ENCODE measurements around the gene KRTAP5-1.
"Not testable (repeated sequence)": the region's sequence is repeated elsewhere in the genome, so short reads cannot be mapped to it uniquely, and the experiment has no call there.

The KRTAP5-1 gene

DNA sequence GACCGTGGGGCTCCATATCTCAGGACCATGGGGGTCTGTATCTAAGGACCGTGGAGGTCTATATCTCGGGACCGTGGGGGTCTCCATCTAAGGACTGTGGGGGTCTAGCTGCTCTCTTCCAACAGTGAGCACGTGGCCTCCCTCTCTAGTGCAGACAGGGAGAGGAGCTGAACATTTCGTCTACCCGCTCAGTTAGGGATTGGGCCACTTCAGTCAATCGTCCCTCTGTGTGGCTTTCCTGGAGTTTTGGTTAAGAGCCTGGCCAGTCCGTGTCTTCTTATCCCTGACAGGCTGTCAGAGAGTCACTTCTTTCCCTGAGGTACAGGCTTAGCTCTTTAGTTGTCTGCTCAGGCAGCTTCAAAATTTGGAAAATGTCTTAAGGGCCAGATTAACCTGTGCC is 3.1 kb downstream of the KRTAP5-1 start:
- in situ Hi-C loops (cut with HindIII; ENCODE audit: low pct_ligation_motif_present, low sequenced_read_pairs) = no loop called here
- TF ChIP-seq, protein P1, sequence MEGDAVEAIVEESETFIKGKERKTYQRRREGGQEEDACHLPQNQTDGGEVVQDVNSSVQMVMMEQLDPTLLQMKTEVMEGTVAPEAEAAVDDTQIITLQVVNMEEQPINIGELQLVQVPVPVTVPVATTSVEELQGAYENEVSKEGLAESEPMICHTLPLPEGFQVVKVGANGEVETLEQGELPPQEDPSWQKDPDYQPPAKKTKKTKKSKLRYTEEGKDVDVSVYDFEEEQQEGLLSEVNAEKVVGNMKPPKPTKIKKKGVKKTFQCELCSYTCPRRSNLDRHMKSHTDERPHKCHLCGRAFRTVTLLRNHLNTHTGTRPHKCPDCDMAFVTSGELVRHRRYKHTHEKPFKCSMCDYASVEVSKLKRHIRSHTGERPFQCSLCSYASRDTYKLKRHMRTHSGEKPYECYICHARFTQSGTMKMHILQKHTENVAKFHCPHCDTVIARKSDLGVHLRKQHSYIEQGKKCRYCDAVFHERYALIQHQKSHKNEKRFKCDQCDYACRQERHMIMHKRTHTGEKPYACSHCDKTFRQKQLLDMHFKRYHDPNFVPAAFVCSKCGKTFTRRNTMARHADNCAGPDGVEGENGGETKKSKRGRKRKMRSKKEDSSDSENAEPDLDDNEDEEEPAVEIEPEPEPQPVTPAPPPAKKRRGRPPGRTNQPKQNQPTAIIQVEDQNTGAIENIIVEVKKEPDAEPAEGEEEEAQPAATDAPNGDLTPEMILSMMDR (IDR thresholded peaks at IDR 0.05; ENCODE audit: low read depth, low read length, missing control alignments) = no peak

DNA sequence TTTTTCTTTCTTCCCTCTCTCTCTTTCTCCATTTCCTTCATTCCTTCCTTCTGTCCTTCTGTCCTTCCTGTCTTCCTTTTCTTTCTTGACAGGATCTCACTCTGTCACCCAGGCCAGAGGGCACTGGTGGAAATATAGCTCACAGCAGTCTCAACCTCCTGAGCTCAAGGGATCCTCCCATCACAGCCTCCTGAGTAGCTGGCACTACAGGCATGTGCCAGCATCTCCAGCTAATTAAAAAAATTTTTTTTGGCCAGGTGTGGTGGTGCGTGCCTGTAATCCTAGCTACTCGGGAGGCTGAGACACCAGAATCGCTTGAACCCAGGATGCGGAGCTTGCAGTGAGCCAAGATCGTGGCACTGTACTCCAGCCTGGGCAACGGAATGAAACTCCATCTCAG is 8.3 kb downstream of the KRTAP5-1 start:
- H3K27me3 ChIP-seq (replicated peaks) = peaks cover 14% of the 10 kb centered on the region
- in situ Hi-C loops (cut with HindIII; ENCODE audit: low pct_ligation_motif_present, low sequenced_read_pairs) = no loop called here
- TF ChIP-seq, protein P1 (IDR thresholded peaks at IDR 0.05; ENCODE audit: low read depth, low read length, missing control alignments) = no peak
- H3K27ac ChIP-seq = no peak overlapping the region
- H3K36me3 ChIP-seq (replicated peaks) = no peaks in the 10 kb centered on the region
- no peak overlapping the region for H3K4me3 ChIP-seq (ENCODE audit: low read depth, low read length)
- no peak for DNase-seq

More for the DNA sequence above, 3.1 kb downstream of the KRTAP5-1 start:
- no peak for DNase-seq
- Histone ChIP-seq H3K4me3 (ENCODE audit: low read depth, low read length) (no peak overlapping the region), H3K36me3 (replicated peaks) (no peaks in the 10 kb centered on the region), H3K27ac (no peak overlapping the region), H3K27me3 (replicated peaks) (no peaks in the 10 kb centered on the region)

DNA sequence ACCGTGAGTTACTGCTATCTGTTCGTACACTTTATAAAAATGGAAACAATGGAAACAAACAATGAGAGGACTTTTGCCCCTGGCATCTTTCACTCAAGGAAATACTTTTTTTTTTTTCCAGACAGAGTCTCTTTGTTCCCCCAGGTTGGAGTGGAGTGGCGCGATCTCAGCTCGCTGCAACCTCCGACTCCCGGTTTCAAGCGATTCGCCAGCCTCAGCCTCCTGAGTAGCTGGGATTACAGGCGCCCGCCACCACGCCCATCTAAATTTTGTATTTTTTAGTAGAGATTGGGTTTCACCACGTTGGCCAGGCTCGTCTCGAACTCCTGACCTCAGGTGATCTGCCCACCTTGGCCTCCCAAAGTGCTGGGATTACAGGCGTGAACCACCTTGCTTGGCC is 9.3 kb downstream of the KRTAP5-1 start:
- in situ Hi-C loops (cut with HindIII; ENCODE audit: low pct_ligation_motif_present, low sequenced_read_pairs) = not testable (repeated sequence)

DNA sequence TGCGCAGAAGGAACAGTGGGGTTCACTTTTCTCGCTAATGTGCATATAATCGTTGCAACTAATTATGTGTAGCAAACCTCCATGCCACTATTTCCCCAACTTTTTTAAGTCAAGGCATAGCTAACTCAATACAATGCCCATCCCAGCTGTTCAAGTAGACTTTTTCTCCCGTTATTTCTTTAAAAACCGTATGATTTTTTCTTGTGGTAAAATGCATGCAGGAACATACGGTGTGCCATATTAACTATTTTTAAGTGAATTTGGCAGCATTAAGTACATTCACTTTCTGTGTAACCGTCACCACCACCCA is 10.2 kb downstream of the KRTAP5-1 start:
- no peak overlapping the region for H3K4me3 ChIP-seq (ENCODE audit: low read depth, low read length)
- in situ Hi-C loops (cut with HindIII; ENCODE audit: low pct_ligation_motif_present, low sequenced_read_pairs) = no loop called here
- no peaks in the 10 kb centered on the region for H3K36me3 ChIP-seq (replicated peaks)
- no peak for DNase-seq
- TF ChIP-seq, protein P1 (IDR thresholded peaks at IDR 0.05; ENCODE audit: low read depth, low read length, missing control alignments) = no peak
- no peak overlapping the region for H3K27ac ChIP-seq
- H3K27me3 ChIP-seq (replicated peaks) = peaks cover 14% of the 10 kb centered on the region

More for the DNA sequence above, 9.3 kb downstream of the KRTAP5-1 start:
- DNase-seq; H3K4me3 ChIP-seq (ENCODE audit: low read depth, low read length); H3K27ac ChIP-seq; H3K36me3 ChIP-seq (replicated peaks): not testable (repeated sequence)
- H3K27me3 ChIP-seq (replicated peaks) = peaks cover 14% of the 10 kb centered on the region

DNA sequence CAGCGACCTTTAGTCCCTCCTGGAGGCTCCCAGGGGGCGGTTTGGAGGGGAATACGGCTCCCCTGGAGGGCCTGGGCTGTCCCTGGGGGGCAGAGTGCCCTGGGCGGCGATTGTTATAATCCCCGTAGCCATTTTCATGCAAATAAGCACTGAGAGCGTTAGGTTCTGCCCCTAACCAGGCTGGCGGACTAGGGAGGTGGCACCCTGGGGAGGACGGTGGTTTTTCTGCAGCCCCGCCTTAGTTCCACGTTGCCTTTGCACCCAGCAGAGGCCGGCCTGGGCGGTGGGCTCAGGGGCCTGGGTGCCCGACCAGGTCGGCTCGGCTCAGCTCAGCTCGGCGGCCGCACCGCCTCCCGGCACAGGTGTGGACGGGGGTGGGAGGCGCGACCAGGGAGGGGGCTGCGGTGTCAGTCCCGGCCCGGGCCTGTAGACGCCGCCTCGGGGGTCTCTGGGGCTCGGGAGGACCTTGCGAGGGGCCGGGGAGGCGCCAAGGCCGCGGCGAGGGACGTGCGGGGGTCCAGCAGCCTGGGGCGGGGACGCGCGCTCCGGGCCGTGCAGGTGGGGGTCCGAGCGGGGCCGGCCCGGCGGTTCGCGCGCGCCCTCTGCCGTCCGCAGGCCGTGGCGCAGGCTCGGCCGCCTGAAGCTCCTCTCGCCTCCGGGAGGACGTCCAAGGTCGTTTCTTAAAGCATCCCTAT is 10.7 kb downstream of the KRTAP5-1 start:
- Histone ChIP-seq H3K27ac (no peak overlapping the region), H3K4me3 (ENCODE audit: low read depth, low read length) (no peak overlapping the region), H3K36me3 (replicated peaks) (no peaks in the 10 kb centered on the region), H3K27me3 (replicated peaks) (peaks cover 14% of the 10 kb centered on the region)
- TF ChIP-seq, protein P1 (IDR thresholded peaks at IDR 0.05; ENCODE audit: low read depth, low read length, missing control alignments) = peak; percentile 69
- DNase-seq = no peak
- in situ Hi-C loops (cut with HindIII; ENCODE audit: low pct_ligation_motif_present, low sequenced_read_pairs) = no loop called here

DNA sequence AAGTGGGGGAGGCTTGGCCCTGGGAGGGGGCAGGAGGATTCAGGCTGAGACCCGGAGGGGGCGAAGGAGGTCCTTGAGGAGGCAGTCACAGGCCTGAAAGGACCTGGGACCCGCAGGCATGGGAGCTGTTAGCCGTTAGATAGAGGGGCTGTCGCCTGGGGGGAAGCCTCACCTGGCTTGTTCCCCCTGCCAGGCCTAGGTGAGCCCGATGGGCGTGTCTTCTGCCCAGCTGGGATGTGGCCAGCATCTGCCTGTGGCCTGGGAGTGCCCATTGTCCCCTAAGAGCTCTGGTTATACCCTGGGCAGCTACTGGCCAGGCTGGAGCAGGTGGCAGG is 11.2 kb downstream of the KRTAP5-1 start:
- Histone ChIP-seq H3K27me3 (replicated peaks) (peaks cover 14% of the 10 kb centered on the region), H3K27ac (no peak overlapping the region), H3K36me3 (replicated peaks) (no peaks in the 10 kb centered on the region), H3K4me3 (ENCODE audit: low read depth, low read length) (no peak overlapping the region)
- TF ChIP-seq, protein P1 (IDR thresholded peaks at IDR 0.05; ENCODE audit: low read depth, low read length, missing control alignments) = no peak
- in situ Hi-C loops (cut with HindIII; ENCODE audit: low pct_ligation_motif_present, low sequenced_read_pairs) = no loop called here
- no peak for DNase-seq
